Astrocyte (in vitro differentiated cells and primary cell): ENCODE measurements around the gene OR6B2.

ENCODE experiments used
- CTCF ChIP-seq: IDR thresholded peaks from 2 replicates; pipeline ENCODE4 v1.5.1; 2011; ENCODE audit warnings: low read depth, mild to moderate bottlenecking, inconsistent platforms, low read length, moderate library complexity; ENCODE audit not compliant: insufficient read depth
- EZH2 ChIP-seq: IDR thresholded peaks from 2 replicates; pipeline ENCODE4 v1.6.1; 2012; ENCODE audit warnings: mild to moderate bottlenecking, low read length, inconsistent platforms; ENCODE audit not compliant: insufficient read depth

GRCh38 chr2:240032406-240033329 is 2.4 kb upstream of the OR6B2 start:
- TF ChIP-seq CTCF (no peak), EZH2 (no peak)
